Mesothelial cell of epicardium (in vitro differentiated cells): Measurements from ENCODE around the gene SUSD4. TPM values are rescaled to one million over a fixed set of nuclear protein-coding genes. Genes with fewer than 3 reads are reported as not detected.

Experiments
- DNase-seq, 2 experiments: peaks; one replicate each; pipeline ENCODE4 v3.0.0; 2021; ENCODE audit warnings: low spot score in 2 of 2; ENCODE audit not compliant: unreplicated experiment in 2 of 2
- H3K27ac Mint-ChIP-seq: 2 replicates; pipeline ENCODE4 v1.8.0; 2021; ENCODE audit warnings: mixed read lengths
- H3K27me3 Mint-ChIP-seq: 2 replicates; pipeline ENCODE4 v1.8.0; 2021; ENCODE audit warnings: low read depth, mixed read lengths
- H3K36me3 Mint-ChIP-seq: 2 replicates; pipeline ENCODE4 v1.8.0; 2021; ENCODE audit warnings: mixed read lengths
- H3K4me1 Mint-ChIP-seq: 2 replicates; pipeline ENCODE4 v1.8.0; 2021; ENCODE audit warnings: mixed read lengths
- H3K4me3 Mint-ChIP-seq: 2 replicates; pipeline ENCODE4 v1.8.0; 2021; ENCODE audit warnings: mild to moderate bottlenecking, moderate library complexity, mixed read lengths
- H3K9me3 Mint-ChIP-seq: 2 replicates; pipeline ENCODE4 v1.8.0; 2021; ENCODE audit warnings: mixed read lengths
- total RNA-seq: library from RNA; stranded (reverse); gene quantifications from 3 replicates; pipeline ENCODE4 v1.2.1, GENCODE V29; 2021
- TF ChIP-seq, protein P1 (sequence below): fragments of 200-600 bp; sonication (generic); IDR thresholded peaks from one replicate; pipeline ENCODE4 v1.5.0; 2021; ENCODE audit warnings: antibody characterized with exemption; ENCODE audit not compliant: unreplicated experiment

SUSD4 gene
- total RNA-seq, 1 donor from 2014 or later, result 0.40 TPM

DNA sequence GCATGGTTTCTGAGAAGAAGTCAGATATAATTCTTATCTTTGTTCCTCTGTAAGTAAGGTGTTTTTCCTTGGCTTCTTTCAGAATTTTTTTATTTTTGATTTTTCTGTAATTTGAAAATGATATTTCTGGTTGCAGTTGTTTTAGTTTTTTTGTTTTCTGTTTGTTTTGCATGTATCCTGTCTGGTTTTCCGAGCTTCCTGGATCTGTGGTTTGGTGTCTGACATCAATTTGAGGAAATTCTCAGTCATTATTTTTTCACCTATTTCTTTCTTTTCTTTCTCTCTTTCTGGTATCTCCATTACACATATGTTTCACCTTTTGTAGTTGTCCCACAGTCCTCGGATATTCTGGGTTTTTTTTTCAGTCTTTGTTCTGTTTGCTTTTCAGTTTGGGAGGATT, 123.9 kb downstream of the SUSD4 start:
- Mint-ChIP-seq H3K27ac (no peak overlapping the region), H3K9me3 (peaks cover 42% of the 10 kb centered on the region), H3K4me3 (no peak overlapping the region), H3K4me1 (no peaks in the 10 kb centered on the region), H3K36me3 (no peaks in the 10 kb centered on the region), H3K27me3 (peaks cover 28% of the 10 kb centered on the region)
- DNase-seq, result no peak
- TF ChIP-seq, protein P1, sequence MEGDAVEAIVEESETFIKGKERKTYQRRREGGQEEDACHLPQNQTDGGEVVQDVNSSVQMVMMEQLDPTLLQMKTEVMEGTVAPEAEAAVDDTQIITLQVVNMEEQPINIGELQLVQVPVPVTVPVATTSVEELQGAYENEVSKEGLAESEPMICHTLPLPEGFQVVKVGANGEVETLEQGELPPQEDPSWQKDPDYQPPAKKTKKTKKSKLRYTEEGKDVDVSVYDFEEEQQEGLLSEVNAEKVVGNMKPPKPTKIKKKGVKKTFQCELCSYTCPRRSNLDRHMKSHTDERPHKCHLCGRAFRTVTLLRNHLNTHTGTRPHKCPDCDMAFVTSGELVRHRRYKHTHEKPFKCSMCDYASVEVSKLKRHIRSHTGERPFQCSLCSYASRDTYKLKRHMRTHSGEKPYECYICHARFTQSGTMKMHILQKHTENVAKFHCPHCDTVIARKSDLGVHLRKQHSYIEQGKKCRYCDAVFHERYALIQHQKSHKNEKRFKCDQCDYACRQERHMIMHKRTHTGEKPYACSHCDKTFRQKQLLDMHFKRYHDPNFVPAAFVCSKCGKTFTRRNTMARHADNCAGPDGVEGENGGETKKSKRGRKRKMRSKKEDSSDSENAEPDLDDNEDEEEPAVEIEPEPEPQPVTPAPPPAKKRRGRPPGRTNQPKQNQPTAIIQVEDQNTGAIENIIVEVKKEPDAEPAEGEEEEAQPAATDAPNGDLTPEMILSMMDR, result no peak

DNA sequence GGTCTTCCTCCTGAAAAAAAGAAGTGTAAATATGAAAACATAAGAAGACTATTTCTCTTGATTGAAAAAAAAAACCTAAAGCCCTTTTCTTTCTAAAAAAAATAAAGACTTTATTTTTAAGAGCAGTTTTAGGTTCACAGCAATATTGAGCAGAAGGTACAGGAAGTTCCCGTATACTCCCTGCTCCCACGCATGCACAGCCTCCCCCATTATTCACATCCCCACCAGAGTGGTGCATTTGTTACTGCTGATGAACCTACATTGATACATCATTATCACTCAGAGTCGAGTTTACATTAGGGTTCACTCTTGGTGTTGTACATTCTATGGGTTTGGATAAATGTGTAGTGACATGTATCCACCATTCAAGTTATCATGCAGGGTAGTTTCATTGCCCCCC, 128.9 kb downstream of the SUSD4 start:
- TF ChIP-seq, protein P1, result no peak
- peaks cover 14% of the 10 kb centered on the region for H3K27me3 Mint-ChIP-seq
- no peak overlapping the region for H3K4me3 Mint-ChIP-seq
- peaks cover 38% of the 10 kb centered on the region for H3K9me3 Mint-ChIP-seq
- H3K4me1 Mint-ChIP-seq, result peaks cover 19% of the 10 kb centered on the region
- H3K27ac Mint-ChIP-seq, result no peak overlapping the region
- H3K36me3 Mint-ChIP-seq, result no peaks in the 10 kb centered on the region
- DNase-seq, result no peak

DNA sequence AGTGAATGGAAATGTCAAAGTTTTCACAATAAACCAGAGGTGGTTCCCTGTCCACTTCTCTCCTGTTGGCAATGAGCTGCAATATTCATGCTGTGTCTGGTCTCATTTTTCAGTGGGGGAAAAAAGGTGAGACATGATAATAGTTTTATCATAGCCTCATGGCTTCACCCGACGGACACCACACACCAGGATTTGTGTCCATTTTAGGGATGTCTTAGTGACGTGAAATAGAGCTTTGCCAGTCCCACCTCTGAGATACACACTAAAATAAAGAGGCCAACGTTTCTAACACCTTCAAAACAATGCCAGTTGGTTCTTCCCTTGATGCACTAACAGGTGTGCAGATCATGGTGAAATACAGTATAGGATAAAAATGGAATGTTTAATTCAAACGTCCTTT, 129.4 kb downstream of the SUSD4 start:
- no peaks in the 10 kb centered on the region for H3K36me3 Mint-ChIP-seq
- no peak overlapping the region for H3K4me3 Mint-ChIP-seq
- H3K27me3 Mint-ChIP-seq, result peaks cover 13% of the 10 kb centered on the region
- DNase-seq, result no peak
- H3K9me3 Mint-ChIP-seq, result peaks cover 35% of the 10 kb centered on the region
- H3K27ac Mint-ChIP-seq, result no peak overlapping the region
- peaks cover 19% of the 10 kb centered on the region for H3K4me1 Mint-ChIP-seq
- TF ChIP-seq, protein P1, result no peak

DNA sequence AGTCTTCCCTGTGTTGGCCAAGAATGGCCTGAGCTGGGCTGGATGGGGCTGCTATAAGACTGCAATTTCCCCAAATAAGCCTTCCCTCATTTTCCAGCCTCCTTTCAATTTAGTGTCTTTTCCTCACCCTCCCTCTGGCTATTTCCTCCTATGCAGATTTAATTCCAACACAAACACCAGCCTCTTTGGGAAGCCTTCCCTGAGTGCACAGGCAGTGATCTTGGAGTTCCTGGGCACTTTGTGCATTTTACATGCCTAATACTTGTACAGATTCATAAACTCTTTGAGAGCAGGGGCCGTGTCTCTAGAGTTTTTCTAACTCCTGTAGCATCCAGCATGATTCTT, 129.8 kb downstream of the SUSD4 start:
- Mint-ChIP-seq H3K27ac (no peak overlapping the region), H3K9me3 (peaks cover 31% of the 10 kb centered on the region), H3K36me3 (no peaks in the 10 kb centered on the region), H3K27me3 (peaks cover 10% of the 10 kb centered on the region), H3K4me1 (peaks cover 19% of the 10 kb centered on the region), H3K4me3 (no peak overlapping the region)
- TF ChIP-seq, protein P1, result no peak
- DNase-seq, result no peak

DNA sequence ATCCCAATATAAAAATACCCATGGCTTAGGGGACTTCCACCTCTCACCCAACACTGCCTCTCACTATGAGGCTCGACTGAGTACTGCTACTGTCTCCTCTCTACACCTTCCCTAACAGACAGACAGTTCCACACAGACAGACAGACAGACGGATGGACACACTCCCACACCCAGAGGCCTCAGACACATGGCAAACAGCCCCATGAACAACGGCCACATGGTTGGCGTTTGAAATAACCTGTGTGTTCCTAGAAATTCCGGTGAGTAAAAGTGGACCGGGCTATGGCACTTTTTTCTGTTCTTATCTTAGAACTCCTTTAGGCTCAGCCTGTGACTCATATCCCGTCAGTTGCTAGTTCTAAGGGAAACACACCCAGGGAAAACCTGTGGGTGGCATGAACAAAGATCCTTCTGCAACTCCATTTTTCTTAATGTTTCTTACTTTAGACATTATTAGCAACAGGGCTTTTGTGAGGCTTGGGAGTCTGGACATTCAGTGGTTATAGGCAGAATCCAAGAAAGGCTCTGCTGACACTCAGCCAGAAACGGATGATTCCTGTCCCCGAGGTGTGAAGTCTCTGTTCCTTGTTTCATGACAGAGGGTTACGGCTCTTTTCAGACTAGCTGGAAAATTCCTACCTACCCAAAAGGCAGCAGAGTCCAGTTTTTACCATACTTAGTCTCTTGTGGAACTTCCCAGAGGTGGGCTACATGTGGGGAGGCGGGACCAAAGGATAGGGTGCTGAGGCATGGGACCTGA, 130.4 kb downstream of the SUSD4 start:
- DNase-seq, result peak in 1 of 2 experiments; percentile 19
- TF ChIP-seq, protein P1, result no peak
- Mint-ChIP-seq H3K27ac (peak overlapping the region; percentile 2), H3K4me1 (peaks cover 19% of the 10 kb centered on the region), H3K27me3 (peaks cover 10% of the 10 kb centered on the region), H3K36me3 (no peaks in the 10 kb centered on the region), H3K4me3 (no peak overlapping the region), H3K9me3 (peaks cover 28% of the 10 kb centered on the region)
